GM06990 (cell line): ENCODE measurements around the gene PROS1.
"Not testable (repeated sequence)": the region's sequence is repeated elsewhere in the genome, so short reads cannot be mapped to it uniquely, and the experiment has no call there.

Experiments
- DNase-seq: peaks from one replicate; pipeline ENCODE4 v3.0.0-alpha.2; 2011; ENCODE audit not compliant: insufficient read length; ENCODE audit errors: extremely low read depth
- H3K27me3 ChIP-seq: replicated peaks from 2 replicates; pipeline ENCODE4 v1.6.0; 2011; ENCODE audit warnings: low read length; ENCODE audit not compliant: control insufficient read depth, insufficient read depth
- H3K36me3 ChIP-seq: 2 replicates; pipeline ENCODE4 v1.5.1; 2011; ENCODE audit warnings: low read length; ENCODE audit not compliant: control insufficient read depth, insufficient read depth
- H3K4me3 ChIP-seq: replicated peaks from 2 replicates; pipeline ENCODE4 v1.5.1; 2011; ENCODE audit warnings: low read depth, mild to moderate bottlenecking, control low read depth, low read length
- CTCF ChIP-seq: IDR thresholded peaks from 2 replicates; pipeline ENCODE4 v1.5.1; 2011; ENCODE audit warnings: low read length, control low read depth, mild to moderate bottlenecking, inconsistent platforms; ENCODE audit not compliant: insufficient read depth, poor library complexity, severe bottlenecking

Gene PROS1

DNA sequence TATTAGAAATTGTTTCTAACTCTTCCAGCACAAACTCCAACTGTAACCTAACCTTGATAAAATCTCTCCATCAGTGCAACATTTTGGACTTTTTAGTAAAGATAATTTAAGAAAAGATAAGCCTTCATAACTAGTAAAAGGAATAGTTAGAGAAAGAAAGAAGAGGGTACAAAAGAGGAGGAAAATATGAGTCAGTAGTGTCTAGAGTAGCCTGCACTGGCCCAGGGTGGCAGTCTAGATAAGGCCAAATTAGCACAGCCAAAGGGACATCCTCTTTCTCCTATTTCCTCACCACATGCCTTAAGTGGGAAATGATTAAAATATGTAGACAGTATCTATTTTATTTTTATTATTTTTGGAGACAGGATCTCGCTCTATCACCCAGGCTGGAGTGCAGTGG, 3.7 kb downstream of the PROS1 start:
- no peaks in the 10 kb centered on the region for H3K36me3 ChIP-seq
- no peak overlapping the region for H3K4me3 ChIP-seq
- no peaks in the 10 kb centered on the region; the same call in 1 of the 2 replicates for H3K27me3 ChIP-seq
- no peak for TF ChIP-seq CTCF
- DNase-seq, result no peak

DNA sequence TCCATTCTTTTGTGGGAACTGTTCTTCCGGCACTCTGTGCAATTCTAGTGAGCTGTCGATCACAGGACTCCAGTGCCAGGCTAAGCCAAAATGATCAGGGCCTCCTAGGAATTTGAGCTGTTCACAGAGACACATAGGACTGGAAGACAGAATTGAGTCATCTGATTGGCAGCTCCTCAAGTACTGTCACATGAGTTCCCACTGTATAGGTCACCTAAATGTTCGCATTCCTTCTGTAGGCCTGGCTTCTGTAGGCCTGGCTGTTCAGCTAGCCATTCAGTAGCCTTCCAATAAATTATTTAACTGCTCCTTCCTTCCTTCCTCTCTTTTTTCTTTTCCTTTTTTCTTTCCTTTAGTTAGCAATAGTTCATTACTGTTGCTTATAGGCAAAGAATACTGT, 4.3 kb downstream of the PROS1 start:
- DNase-seq, result no peak
- no peak for TF ChIP-seq CTCF

GRCh38 chr3:93965106-93965505, 8.6 kb downstream of the PROS1 start:
- H3K36me3 ChIP-seq, H3K4me3 ChIP-seq, DNase-seq, H3K27me3 ChIP-seq: not testable (repeated sequence)

More for the DNA sequence above, 4.3 kb downstream of the PROS1 start:
- Histone ChIP-seq H3K36me3 (no peaks in the 10 kb centered on the region), H3K4me3 (no peak overlapping the region), H3K27me3 (no peaks in the 10 kb centered on the region; the same call in 1 of the 2 replicates)

GRCh38 chr3:93962798-93963197, 10.9 kb downstream of the PROS1 start:
- H3K27me3 ChIP-seq, result no peaks in the 10 kb centered on the region
- H3K4me3 ChIP-seq, result no peak overlapping the region
- no peak for TF ChIP-seq CTCF
- DNase-seq, result no peak
- H3K36me3 ChIP-seq, result no peaks in the 10 kb centered on the region

- no peak for DNase-seq
- no peak for TF ChIP-seq CTCF
- H3K27me3 ChIP-seq, result no peaks in the 10 kb centered on the region
Observed at GRCh38 chr3:93961489-93961888, 12.2 kb downstream of the PROS1 start.

DNA sequence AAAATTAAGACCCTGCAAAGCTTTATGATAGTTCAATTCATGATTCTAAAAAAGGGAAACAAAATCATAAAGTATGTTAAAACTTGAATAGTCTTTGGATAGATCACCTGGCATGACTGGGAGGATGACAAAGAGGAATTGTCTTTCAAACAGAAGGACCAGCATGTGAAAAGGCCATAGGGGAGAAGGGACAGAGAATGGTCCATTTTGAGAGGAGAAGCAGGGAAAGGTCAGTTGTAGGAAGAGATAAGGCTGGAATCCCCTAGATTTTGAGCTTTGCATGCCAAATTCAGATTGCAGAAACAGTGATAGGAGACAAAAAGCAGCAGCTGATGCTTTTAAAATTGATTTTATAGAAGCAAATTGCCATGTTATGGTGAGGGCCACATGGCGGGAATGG, 12.7 kb downstream of the PROS1 start:
- no peaks in the 10 kb centered on the region for H3K27me3 ChIP-seq
- H3K4me3 ChIP-seq, result no peak overlapping the region
- no peaks in the 10 kb centered on the region for H3K36me3 ChIP-seq
- DNase-seq, result no peak
- TF ChIP-seq CTCF, result no peak

More at GRCh38 chr3:93961489-93961888, 12.2 kb downstream of the PROS1 start:
- no peak overlapping the region for H3K4me3 ChIP-seq
- no peaks in the 10 kb centered on the region for H3K36me3 ChIP-seq

GRCh38 chr3:93949958-93950357, 23.7 kb downstream of the PROS1 start:
- not testable (repeated sequence) for H3K27me3 ChIP-seq, DNase-seq, H3K36me3 ChIP-seq, H3K4me3 ChIP-seq

- H3K4me3 ChIP-seq, H3K36me3 ChIP-seq, H3K27me3 ChIP-seq, DNase-seq: not testable (repeated sequence)
Observed at GRCh38 chr3:93937485-93937884, 36.2 kb downstream of the PROS1 start.
